Measurements from ENCODE around the gene GIPC3.
A peak's percentile ranks its signal among the peaks of the same experiment; 100 is the strongest.
"Not testable (repeated sequence)": the region's sequence is repeated elsewhere in the genome, so short reads cannot be mapped to it uniquely, and the experiment has no call there.

The GIPC3 gene

GRCh38 chr19:3576696-3577443 lies 8.4 kb upstream of the GIPC3 start:
- DNase-seq = no peak

- DNase-seq = no peak
Measured at GRCh38 chr19:3577723-3578344, 7.4 kb upstream of the GIPC3 start.

- no peak for DNase-seq
Measured at GRCh38 chr19:3578390-3578789, 6.9 kb upstream of the GIPC3 start.

- no peak for DNase-seq
Measured at GRCh38 chr19:3580156-3580934, 4.9 kb upstream of the GIPC3 start.

- DNase-seq = not testable (repeated sequence)
Measured at GRCh38 chr19:3581792-3582191, 3.5 kb upstream of the GIPC3 start.

GRCh38 chr19:3584036-3584802 lies 1.1 kb upstream of the GIPC3 start:
- DNase-seq = not testable (repeated sequence)

- DNase-seq = peak in 1 of 3 experiments; percentile 17
Measured at GRCh38 chr19:3586127-3586626, 899 bp downstream of the GIPC3 start.

GRCh38 chr19:3586707-3587346 lies 1.5 kb downstream of the GIPC3 start:
- DNase-seq = no peak

GRCh38 chr19:3589439-3589838 lies 4.2 kb downstream of the GIPC3 start:
- DNase-seq = no peak

- DNase-seq = no peak
Measured at GRCh38 chr19:3589949-3590348, 4.7 kb downstream of the GIPC3 start.

GRCh38 chr19:3590991-3591659 lies 5.8 kb downstream of the GIPC3 start:
- no peak for DNase-seq

- DNase-seq = no peak
Measured at GRCh38 chr19:3591876-3592613, 6.8 kb downstream of the GIPC3 start.

- no peak for DNase-seq
Measured at GRCh38 chr19:3593156-3593555, 7.9 kb downstream of the GIPC3 start.

- DNase-seq = no peak
Measured at GRCh38 chr19:3595521-3596061, 10.3 kb downstream of the GIPC3 start.

GRCh38 chr19:3599776-3600187 lies 14.5 kb downstream of the GIPC3 start:
- no peak for DNase-seq

GRCh38 chr19:3601021-3601420 lies 15.7 kb downstream of the GIPC3 start:
- DNase-seq = no peak

GRCh38 chr19:3603121-3603811 lies 18.0 kb downstream of the GIPC3 start:
- DNase-seq = no peak

- DNase-seq = no peak
Measured at GRCh38 chr19:3604227-3604986, 19.1 kb downstream of the GIPC3 start.

GRCh38 chr19:3604987-3605343 lies 19.7 kb downstream of the GIPC3 start:
- no peak for DNase-seq

Data from NCI-H1417 (cell line).